Panc1 (cell line): Measurements from ENCODE around the gene AFF3.

ENCODE experiments used
- POLR2AphosphoS5 ChIP-seq: IDR thresholded peaks from 2 replicates; pipeline ENCODE4 v1.6.1; 2012; ENCODE audit warnings: mild to moderate bottlenecking, low read depth, low read length, moderate library complexity
- SIN3A ChIP-seq: IDR thresholded peaks from 2 replicates; pipeline ENCODE4 v1.6.1; 2012; ENCODE audit warnings: low read depth, mild to moderate bottlenecking, low read length, moderate library complexity, borderline replicate concordance; ENCODE audit not compliant: insufficient read depth
- TCF7L2 ChIP-seq: IDR thresholded peaks from 2 replicates; pipeline ENCODE4 v1.6.1; 2011; ENCODE audit warnings: mild to moderate bottlenecking, low read depth, low read length, inconsistent platforms
- TF ChIP-seq, protein P1 (sequence below): fragments of 450-650 bp; IDR thresholded peaks from 2 replicates; pipeline ENCODE4 v1.5.1; 2017; ENCODE audit warnings: mild to moderate bottlenecking

DNA sequence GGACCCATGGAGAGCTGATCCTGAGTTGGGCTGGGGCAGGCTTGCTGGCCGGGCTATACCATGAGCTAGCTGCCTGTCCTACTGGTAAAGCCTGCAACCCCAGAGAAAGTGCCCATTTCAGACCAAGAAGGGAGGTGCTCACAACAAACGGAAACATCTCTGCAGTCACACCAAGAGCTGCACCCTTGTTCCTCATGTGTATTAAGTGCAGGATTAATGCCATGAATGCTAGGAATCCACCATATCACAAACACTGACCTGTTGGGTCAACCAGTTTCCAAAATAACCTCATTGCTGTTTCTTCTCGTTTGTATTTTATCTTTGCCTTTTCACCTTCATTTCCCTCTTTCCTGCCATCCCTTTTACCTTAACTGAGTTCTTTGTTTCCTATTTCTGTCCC is 69.9 kb downstream of the AFF3 start:
- TF ChIP-seq, protein P1, sequence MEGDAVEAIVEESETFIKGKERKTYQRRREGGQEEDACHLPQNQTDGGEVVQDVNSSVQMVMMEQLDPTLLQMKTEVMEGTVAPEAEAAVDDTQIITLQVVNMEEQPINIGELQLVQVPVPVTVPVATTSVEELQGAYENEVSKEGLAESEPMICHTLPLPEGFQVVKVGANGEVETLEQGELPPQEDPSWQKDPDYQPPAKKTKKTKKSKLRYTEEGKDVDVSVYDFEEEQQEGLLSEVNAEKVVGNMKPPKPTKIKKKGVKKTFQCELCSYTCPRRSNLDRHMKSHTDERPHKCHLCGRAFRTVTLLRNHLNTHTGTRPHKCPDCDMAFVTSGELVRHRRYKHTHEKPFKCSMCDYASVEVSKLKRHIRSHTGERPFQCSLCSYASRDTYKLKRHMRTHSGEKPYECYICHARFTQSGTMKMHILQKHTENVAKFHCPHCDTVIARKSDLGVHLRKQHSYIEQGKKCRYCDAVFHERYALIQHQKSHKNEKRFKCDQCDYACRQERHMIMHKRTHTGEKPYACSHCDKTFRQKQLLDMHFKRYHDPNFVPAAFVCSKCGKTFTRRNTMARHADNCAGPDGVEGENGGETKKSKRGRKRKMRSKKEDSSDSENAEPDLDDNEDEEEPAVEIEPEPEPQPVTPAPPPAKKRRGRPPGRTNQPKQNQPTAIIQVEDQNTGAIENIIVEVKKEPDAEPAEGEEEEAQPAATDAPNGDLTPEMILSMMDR, result no peak
- TF ChIP-seq SIN3A (no peak), POLR2AphosphoS5 (no peak), TCF7L2 (no peak)
